GM12878 (cell line): Measurements from ENCODE around the gene GEMIN7. TPM values are rescaled to one million over a fixed set of nuclear protein-coding genes. Genes with fewer than 3 reads are reported as not detected.

Experiments
- ATAC-seq: fragments of 200-7000 bp; cut with Tn5 transposase; 3 replicates; pipeline ENCODE4 v1.9.1; 2020; ENCODE audit warnings: mild to moderate bottlenecking, moderate library complexity
- BruUV-seq: library from RNA; stranded (reverse); fragments of 400-500 nt; replicated peaks from 2 replicates; lab custom pipeline; 2021; lab: Mats Ljungman, UMichigan
- CTCF ChIA-PET: fragments of 300-600 bp; sonication (Branson Sonifier 250); formaldehyde crosslinking; extraction: SDS; loops from one replicate; lab custom pipeline; 2021; ENCODE audit warnings: inconsistent platforms; lab: Yijun Ruan, JAX
- POLR2A ChIA-PET: fragments of 350-600 bp; formaldehyde crosslinking; extraction: SDS; loops from one replicate; lab custom pipeline; 2021; ENCODE audit warnings: inconsistent platforms; lab: Charles Lee
- RAD21 ChIA-PET: fragments of 300-600 bp; sonication (Branson Sonifier 250); formaldehyde crosslinking; loops from one replicate; lab custom pipeline; 2023; ENCODE audit warnings: antibody characterized with exemption; ENCODE audit not compliant: unreplicated experiment; lab: Charles Lee
- SMC1A ChIA-PET: fragments of 300-600 bp; sonication (Branson Sonifier 250); formaldehyde crosslinking; loops from one replicate; lab custom pipeline; 2023; ENCODE audit not compliant: unreplicated experiment, uncharacterized antibody; lab: Charles Lee
- DNase-seq: peaks from one replicate; pipeline ENCODE4 v3.0.0-alpha.2; 2011; ENCODE audit warnings: low read depth, low spot score
- FAIRE-seq: peaks from 3 replicates; lab custom pipeline; 2011; peaks lifted over from hg19 to GRCh38; lab: Jason Lieb, UNC
- H2AFZ ChIP-seq: 2 replicates; pipeline ENCODE4 v1.6.0; 2011; ENCODE audit warnings: low read depth, low read length, control low read depth; ENCODE audit not compliant: control insufficient read depth
- H3K27ac ChIP-seq: 2 replicates; pipeline ENCODE4 v1.5.1; 2011; ENCODE audit warnings: control low read depth; ENCODE audit not compliant: control insufficient read depth, insufficient read depth
- H3K27me3 ChIP-seq, 2 experiments: replicated peaks in 1 of 2; 2 replicates each; pipeline versions ENCODE4 v1.6.0 to v1.6.1; 2011; ENCODE audit warnings: low read length in 1 of 2; ENCODE audit not compliant: control insufficient read depth in 2 of 2, insufficient read depth in 2 of 2
- H3K36me3 ChIP-seq, 2 experiments: 2 replicates each; pipeline ENCODE4 v1.5.1; 2011; ENCODE audit warnings: low read length in 1 of 2; ENCODE audit not compliant: control insufficient read depth in 2 of 2, insufficient read depth in 2 of 2
- H3K4me1 ChIP-seq: 2 replicates; pipeline ENCODE4 v1.6.1; 2011; ENCODE audit warnings: mild to moderate bottlenecking, low read length, moderate library complexity, mixed read lengths; ENCODE audit not compliant: control insufficient read depth, insufficient read depth
- H3K4me2 ChIP-seq: 2 replicates; pipeline ENCODE4 v1.6.0; 2011; ENCODE audit warnings: control low read depth; ENCODE audit not compliant: control insufficient read depth, insufficient read depth
- H3K4me3 ChIP-seq: fragments of 200-600 bp; sonication (generic); 2 replicates; pipeline ENCODE4 v1.5.1; 2016
- H3K79me2 ChIP-seq: 2 replicates; pipeline ENCODE4 v1.6.0; 2011; ENCODE audit warnings: low read length; ENCODE audit not compliant: control insufficient read depth, insufficient read depth
- H3K9ac ChIP-seq: 2 replicates; pipeline ENCODE4 v1.8.0; 2011; ENCODE audit warnings: low read length, control low read depth, mixed read lengths; ENCODE audit not compliant: control insufficient read depth, insufficient read depth
- H3K9me3 ChIP-seq: replicated peaks from 3 replicates; pipeline ENCODE4 v1.5.1; 2011; ENCODE audit warnings: mild to moderate bottlenecking, low read length; ENCODE audit not compliant: control insufficient read depth, insufficient read depth
- H4K20me1 ChIP-seq: 2 replicates; pipeline ENCODE4 v1.6.0; 2011; ENCODE audit not compliant: control insufficient read depth, insufficient read depth
- BCL11A ChIP-seq: IDR thresholded peaks from 2 replicates; pipeline ENCODE4 v1.6.1; 2011; ENCODE audit warnings: low read depth, low read length
- BHLHE40 ChIP-seq, 2 experiments: fragments of 450-650 bp in 1 of 2; IDR thresholded peaks; 2 replicates each; pipeline ENCODE4 v1.6.1; 2011 to 2017; ENCODE audit warnings: low read depth in 2 of 2, borderline replicate concordance in 1 of 2, improper control_type of control experiment in 1 of 2, low read length in 1 of 2, mild to moderate bottlenecking in 1 of 2
- BRCA1 ChIP-seq: IDR thresholded peaks from 2 replicates; pipeline ENCODE4 v1.6.1; 2011; ENCODE audit warnings: low read depth, low read length, improper control_type of control experiment
- CHD2 ChIP-seq: IDR thresholded peaks from 2 replicates; pipeline ENCODE4 v1.6.1; 2011; ENCODE audit warnings: low read depth, low read length, improper control_type of control experiment, borderline replicate concordance
- CTCF ChIP-seq, 3 experiments: IDR thresholded peaks in 2 of 3; conservative IDR thresholded peaks in 1 of 3; 2 replicates each; pipeline ENCODE4 v1.5.1; 2011; ENCODE audit warnings: low read depth in 3 of 3, low read length in 3 of 3, mild to moderate bottlenecking in 3 of 3, control low read depth in 2 of 3, moderate library complexity in 2 of 3, inconsistent platforms in 1 of 3, mixed read lengths in 1 of 3; ENCODE audit not compliant: control insufficient read depth in 2 of 3, insufficient read depth in 1 of 3; ENCODE audit errors: extremely low read depth in 1 of 3
- GATAD2B ChIP-seq: fragments of 450-650 bp; conservative IDR thresholded peaks from 2 replicates; pipeline ENCODE4 v1.6.1; 2017; ENCODE audit warnings: low read depth, mild to moderate bottlenecking, moderate library complexity
- IRF4 ChIP-seq: IDR thresholded peaks from 2 replicates; pipeline ENCODE4 v1.6.1; 2011; ENCODE audit warnings: low read depth, low read length
- KDM1A ChIP-seq: fragments of 200-600 bp; sonication (generic); IDR thresholded peaks from 2 replicates; pipeline ENCODE4 v1.6.1; 2016; ENCODE audit warnings: borderline replicate concordance
- MEF2A ChIP-seq: IDR thresholded peaks from 2 replicates; pipeline ENCODE4 v1.6.1; 2011; ENCODE audit warnings: low read depth, mild to moderate bottlenecking, low read length, moderate library complexity; ENCODE audit not compliant: insufficient read depth
- MTA2 ChIP-seq: fragments of 450-650 bp; IDR thresholded peaks from 2 replicates; pipeline ENCODE4 v1.6.1; 2016; ENCODE audit warnings: low read depth, mild to moderate bottlenecking, moderate library complexity
- PKNOX1 ChIP-seq: fragments of 450-650 bp; IDR thresholded peaks from 2 replicates; pipeline ENCODE4 v1.6.1; 2016; ENCODE audit warnings: mild to moderate bottlenecking
- RAD51 ChIP-seq: fragments of 450-650 bp; IDR thresholded peaks from 2 replicates; pipeline ENCODE4 v1.6.1; 2016; ENCODE audit warnings: moderate library complexity, mild to moderate bottlenecking, inconsistent platforms
- REST ChIP-seq: IDR thresholded peaks from 2 replicates; pipeline ENCODE4 v1.6.1; 2012; ENCODE audit warnings: mild to moderate bottlenecking, low read depth, low read length
- SP1 ChIP-seq: IDR thresholded peaks from one replicate; pipeline ENCODE4 v1.6.1; 2011; ENCODE audit warnings: low read depth, low read length
- SREBF1 ChIP-seq: IDR thresholded peaks from 2 replicates; pipeline ENCODE4 v1.6.1; 2012; ENCODE audit warnings: mild to moderate bottlenecking, low read length
- USF2 ChIP-seq: IDR thresholded peaks from 2 replicates; pipeline ENCODE4 v1.6.1; 2011; ENCODE audit warnings: low read depth, low read length, improper control_type of control experiment, borderline replicate concordance
- WGBS: methylation state at CpG from one replicate; pipeline ENCODE4 v1.1.6; 2016; ENCODE audit warnings: low lambda C conversion rate; ENCODE audit not compliant: insufficient replicate concordance, insufficient coverage; ENCODE audit errors: missing lambda C conversion rate; 5-methylcytosine and 5-hydroxymethylcytosine counted together
- in situ Hi-C: fragments of 300-500 bp; cut with MboI; formaldehyde crosslinking; loops from 9 replicates; pipeline ENCODE4 v1.14.3; 2018; ENCODE audit warnings: mixed read lengths
- intact Hi-C: fragments of 100-400 bp; cut with micrococcal nuclease; formaldehyde crosslinking; loops from one replicate; pipeline ENCODE4 v1.14.2; 2022; ENCODE audit not compliant: unreplicated experiment
- polyA plus RNA-seq, 11 experiments: library from polyadenylated mRNA; depleted of rRNA in 4 of 11; unstranded in 6 of 11; stranded (reverse) in 5 of 11; fragments of >200 nt; fragmentation: Nextera tagmentation in 4 of 11; fragmentation: Illumina TruSeq in 1 of 11; extraction: Ambion mirVana in 4 of 11; extraction: Trizol in 1 of 11; gene quantifications; 1 replicate in 1 of 11; 2 replicates in 10 of 11; pipeline versions ENCODE4 v1.2.1 to v1.2.3, GENCODE V29; 2011 to 2016; ENCODE audit warnings: inconsistent platforms in 2 of 11, missing spikeins in 2 of 11, low read depth in 1 of 11
- total RNA-seq, 4 experiments: library from RNA; depleted of rRNA in 3 of 4; stranded (reverse); fragments of >200 nt in 3 of 4; fragmentation: Illumina TruSeq in 1 of 4; extraction: Trizol in 1 of 4; gene quantifications; 2 replicates each; pipeline versions ENCODE4 v1.2.1 to v1.2.3, GENCODE V29; 2013 to 2021

The GEMIN7 gene
- total and polyA plus RNA-seq, 10 of the 15 experiments (the other 5 are each of a cell fraction or from before 2014, with no cell fraction given), result 21.1 to 76.7 (median 44.9) TPM

- BruUV-seq, result no TSS peak
- Histone ChIP-seq H3K27ac (no peak overlapping the region), H3K4me3 (no peak overlapping the region), H3K4me1 (peaks cover 23% of the 10 kb centered on the region), H4K20me1 (peaks cover 9% of the 10 kb centered on the region), H3K79me2 (peaks cover 66% of the 10 kb centered on the region), H3K4me2 (0 out of 2 replicates have a peak overlapping the region, but pooled peaks have one; percentile 19), H3K9ac (no peak overlapping the region), H3K27me3 (no peaks in the 10 kb centered on the region), H3K9me3 (no peaks in the 10 kb centered on the region), H3K36me3 (peaks cover 2 to 17% of the 10 kb centered on the region in 2 experiments; a peak in 3 of 4 replicates), H2AFZ (no peak overlapping the region)
- POLR2A ChIA-PET, result interaction anchor here (1.9 kb wide), 1 partner anchor 11 kb away, joined by 8 read pairs; the partner anchor contains the start of gene PPP1R37
- no peak for DNase-seq
- 94% methylated on average over 15 of the region's 15 CpGs for WGBS
- SMC1A ChIA-PET, result interaction anchor here (0.9 to 1.6 kb wide), 4 partner anchors 10 to 34 kb away, joined by 3 to 7 read pairs (median 4); no protein-coding TSS in a partner anchor
- CTCF ChIA-PET, result interaction anchor here (0.5 to 3.0 kb wide), 10 partner anchors 10 to 84 kb away, joined by 3 to 12 read pairs (median 6); partner anchors contain the start of genes GEMIN7 and PPP1R37
- RAD21 ChIA-PET, result interaction anchor here (0.7 to 2.3 kb wide), 5 partner anchors 11 to 114 kb away, joined by 3 to 8 read pairs (median 4); partner anchors contain the start of genes PPP1R37 and TRAPPC6A
- in situ Hi-C loops, result no loop called here
- peak; percentile 47 for FAIRE-seq
- intact Hi-C loops, result no loop called here
- ATAC-seq, result peak; percentile 81
- TF ChIP-seq BCL11A (no peak), KDM1A (no peak), RAD51 (peak; percentile 82), SREBF1 (no peak), GATAD2B (0 out of 2 replicates have a peak, but pooled peaks have one; percentile 32), MEF2A (no peak), USF2 (peak; percentile 18; the same call in 1 of the 2 replicates), PKNOX1 (peak; percentile 24; the same call in 1 of the 2 replicates), BRCA1 (no peak), BHLHE40 (IDR thresholded peaks at IDR 0.05; ENCODE audit: borderline replicate concordance in 1 of 2, low read depth in 2 of 2, low read length in 1 of 2) (peak; percentile 31 to 61; a peak in 2 of 4 replicates), SP1 (no peak), IRF4 (no peak), REST (no peak), CHD2 (0 out of 2 replicates have a peak, but pooled peaks have one; percentile 26), CTCF (IDR thresholded peaks at IDR 0.05 in 2 of 3, conservative IDR thresholded peaks at IDR 0.05 in 1 of 3; ENCODE audit: control insufficient read depth in 2 of 3, extremely low read depth in 1 of 3, insufficient read depth in 1 of 3, low read depth in 3 of 3, low read length in 3 of 3) (peak in 1 of 3 experiments; percentile 33; a peak in 2 of 6 replicates), MTA2 (no peak)
Measured at GRCh38 chr19:45103156-45103507, 24.1 kb downstream of the GEMIN7 start.
